HL-60 (cell line): ENCODE measurements around the gene HHEX.

Experiments
- DNase-seq, 2 experiments: peaks; one replicate each; pipeline ENCODE4 v3.0.0-alpha.2; 2010 to 2020; ENCODE audit warnings: low read depth in 1 of 2, low spot score in 1 of 2
- H3K27ac ChIP-seq: fragments of 250-450 bp; sonication (Bioruptor Pico); replicated peaks from 2 replicates; pipeline ENCODE4 v1.5.1; 2020; ENCODE audit warnings: mild to moderate bottlenecking, moderate library complexity
- H3K27me3 ChIP-seq: fragments of 250-450 bp; sonication (Bioruptor Pico); 2 replicates; pipeline ENCODE4 v1.5.1; 2021; ENCODE audit warnings: mild to moderate bottlenecking, moderate library complexity; ENCODE audit not compliant: insufficient read depth, poor library complexity, severe bottlenecking
- H3K4me3 ChIP-seq: replicated peaks from 2 replicates; pipeline ENCODE4 v1.5.1; 2011; ENCODE audit warnings: mild to moderate bottlenecking, control low read depth, low read length; ENCODE audit not compliant: insufficient read depth
- CTCF ChIP-seq: IDR thresholded peaks from one replicate; pipeline ENCODE4 v1.5.1; 2011; ENCODE audit warnings: low read length, control low read depth, inconsistent platforms; ENCODE audit not compliant: insufficient read depth
- GABPA ChIP-seq: IDR thresholded peaks from 2 replicates; pipeline ENCODE4 v1.6.1; 2012; ENCODE audit warnings: low read depth
- POLR2AphosphoS5 ChIP-seq: IDR thresholded peaks from 2 replicates; pipeline ENCODE4 v1.6.1; 2012; ENCODE audit warnings: low read depth
- SPI1 ChIP-seq: IDR thresholded peaks from 2 replicates; pipeline ENCODE4 v1.6.1; 2012; ENCODE audit warnings: low read depth, mild to moderate bottlenecking, borderline replicate concordance
- TF ChIP-seq, protein P1 (sequence below): IDR thresholded peaks from 2 replicates; pipeline ENCODE4 v1.6.1; 2012; ENCODE audit warnings: low read depth; ENCODE audit not compliant: insufficient replicate concordance

The HHEX gene

GRCh38 chr10:92697663-92698511 lies 8.1 kb downstream of the HHEX start:
- DNase-seq = no peak
- no peak overlapping the region for H3K4me3 ChIP-seq
- TF ChIP-seq CTCF (no peak), GABPA (no peak), POLR2AphosphoS5 (no peak), SPI1 (peak; percentile 70; the same call in 1 of the 2 replicates)
- TF ChIP-seq, protein P1, sequence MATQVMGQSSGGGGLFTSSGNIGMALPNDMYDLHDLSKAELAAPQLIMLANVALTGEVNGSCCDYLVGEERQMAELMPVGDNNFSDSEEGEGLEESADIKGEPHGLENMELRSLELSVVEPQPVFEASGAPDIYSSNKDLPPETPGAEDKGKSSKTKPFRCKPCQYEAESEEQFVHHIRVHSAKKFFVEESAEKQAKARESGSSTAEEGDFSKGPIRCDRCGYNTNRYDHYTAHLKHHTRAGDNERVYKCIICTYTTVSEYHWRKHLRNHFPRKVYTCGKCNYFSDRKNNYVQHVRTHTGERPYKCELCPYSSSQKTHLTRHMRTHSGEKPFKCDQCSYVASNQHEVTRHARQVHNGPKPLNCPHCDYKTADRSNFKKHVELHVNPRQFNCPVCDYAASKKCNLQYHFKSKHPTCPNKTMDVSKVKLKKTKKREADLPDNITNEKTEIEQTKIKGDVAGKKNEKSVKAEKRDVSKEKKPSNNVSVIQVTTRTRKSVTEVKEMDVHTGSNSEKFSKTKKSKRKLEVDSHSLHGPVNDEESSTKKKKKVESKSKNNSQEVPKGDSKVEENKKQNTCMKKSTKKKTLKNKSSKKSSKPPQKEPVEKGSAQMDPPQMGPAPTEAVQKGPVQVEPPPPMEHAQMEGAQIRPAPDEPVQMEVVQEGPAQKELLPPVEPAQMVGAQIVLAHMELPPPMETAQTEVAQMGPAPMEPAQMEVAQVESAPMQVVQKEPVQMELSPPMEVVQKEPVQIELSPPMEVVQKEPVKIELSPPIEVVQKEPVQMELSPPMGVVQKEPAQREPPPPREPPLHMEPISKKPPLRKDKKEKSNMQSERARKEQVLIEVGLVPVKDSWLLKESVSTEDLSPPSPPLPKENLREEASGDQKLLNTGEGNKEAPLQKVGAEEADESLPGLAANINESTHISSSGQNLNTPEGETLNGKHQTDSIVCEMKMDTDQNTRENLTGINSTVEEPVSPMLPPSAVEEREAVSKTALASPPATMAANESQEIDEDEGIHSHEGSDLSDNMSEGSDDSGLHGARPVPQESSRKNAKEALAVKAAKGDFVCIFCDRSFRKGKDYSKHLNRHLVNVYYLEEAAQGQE = no peak
- no peak overlapping the region for H3K27ac ChIP-seq
- H3K27me3 ChIP-seq = no peaks in the 10 kb centered on the region

DNA sequence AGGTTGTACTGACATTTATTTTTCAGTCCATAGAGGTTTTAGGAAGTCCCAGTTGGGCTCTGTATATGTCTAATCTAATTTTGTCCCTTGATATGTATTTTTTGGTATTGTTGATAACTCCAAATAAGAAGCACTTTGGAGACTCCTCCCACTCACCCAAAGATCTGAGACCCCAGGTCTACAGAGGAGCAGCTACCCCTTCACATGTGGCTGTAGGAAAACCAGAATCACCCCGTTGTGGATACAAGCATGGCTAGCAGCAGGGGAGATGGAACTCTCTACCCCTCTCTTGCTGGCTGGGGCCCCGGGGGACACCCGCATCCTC lies 9.4 kb downstream of the HHEX start:
- DNase-seq = no peak
- no peaks in the 10 kb centered on the region for H3K27me3 ChIP-seq
- TF ChIP-seq SPI1 (no peak), POLR2AphosphoS5 (no peak), CTCF (no peak), GABPA (no peak)
- TF ChIP-seq, protein P1 = no peak
- H3K4me3 ChIP-seq = 0 out of 2 replicates have a peak overlapping the region, but pooled peaks have one; percentile 19
- no peak overlapping the region for H3K27ac ChIP-seq

DNA sequence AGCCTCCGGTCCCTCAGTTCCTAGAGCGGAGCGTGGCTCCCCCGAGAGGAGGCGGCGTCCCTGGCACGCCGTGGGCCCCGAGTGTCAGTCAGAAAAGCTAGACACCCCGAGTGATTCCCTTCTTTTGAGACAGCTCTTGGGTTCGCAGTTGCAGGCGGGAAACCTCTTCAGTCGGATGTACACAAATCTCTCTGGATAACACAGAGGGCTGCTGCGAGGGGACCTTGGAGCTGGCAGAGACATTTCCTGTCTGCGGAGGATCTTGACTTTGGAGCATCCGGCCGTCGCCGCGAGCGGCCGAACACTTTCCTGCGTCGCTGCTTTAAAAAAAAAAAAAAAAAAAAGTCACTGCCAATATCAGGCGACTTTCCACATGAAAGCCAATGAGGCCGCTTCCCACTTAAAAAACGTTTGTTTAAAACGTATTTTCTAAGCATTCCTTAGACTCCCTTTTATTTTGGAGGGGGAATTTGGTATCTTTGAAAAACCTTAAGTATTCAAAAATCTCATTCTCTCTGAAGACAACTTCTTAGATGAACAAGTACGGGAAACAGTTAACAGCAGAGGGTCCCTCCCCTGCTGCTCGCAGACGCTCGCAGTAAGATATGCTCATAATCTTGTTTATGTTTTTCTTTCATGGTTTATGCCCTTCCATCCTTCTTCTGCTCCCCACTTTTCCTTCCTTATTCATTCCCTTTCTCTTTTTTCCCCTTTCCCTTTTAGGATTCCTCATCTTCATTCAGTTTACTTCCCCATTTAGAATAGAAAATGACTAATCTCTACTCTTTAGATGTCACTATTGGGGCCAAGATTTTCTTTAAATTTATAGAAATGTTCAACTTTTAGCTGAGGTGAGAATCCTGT lies 10.0 kb downstream of the HHEX start:
- H3K27ac ChIP-seq = no peak overlapping the region
- peak overlapping the region; percentile 19; the same call in 1 of the 2 replicates for H3K4me3 ChIP-seq

More for the DNA sequence above, 10.0 kb downstream of the HHEX start:
- peak in 1 of 2 experiments; percentile 25 for DNase-seq
- TF ChIP-seq, protein P1 = no peak
- TF ChIP-seq GABPA = peak; percentile 30; the same call in 1 of the 2 replicates
- H3K27me3 ChIP-seq = no peaks in the 10 kb centered on the region
